PC-9 (cell line): ENCODE measurements around the gene ADARB2.

ENCODE experiments used
- CTCF ChIP-seq: fragments of 200-600 bp; sonication (generic); conservative IDR thresholded peaks from 2 replicates; pipeline ENCODE4 v1.6.1; 2017; ENCODE audit warnings: mixed run types, antibody characterized with exemption, mild to moderate bottlenecking, moderate library complexity
- EZH2 ChIP-seq: fragments of 200-600 bp; sonication (generic); IDR thresholded peaks from 2 replicates; pipeline ENCODE4 v1.8.0; 2017; ENCODE audit warnings: antibody characterized with exemption, low read depth

- TF ChIP-seq CTCF (no peak), EZH2 (no peak)
Observed at GRCh38 chr10:1328161-1328823, 409.0 kb downstream of the ADARB2 start.
